GM23338 (cell line): ENCODE results near the gene HFE. TPM values are rescaled to one million over a fixed set of nuclear protein-coding genes. Genes with fewer than 3 reads are reported as not detected.

ENCODE experiments used
- ATAC-seq: fragments of 200-7000 bp; cut with Tn5 transposase; 3 replicates; pipeline ENCODE4 v1.9.1; 2020
- DNase-seq: peaks from one replicate; pipeline ENCODE4 v3.0.0-alpha.2; 2015; ENCODE audit warnings: low spot score
- H2AFZ ChIP-seq: fragments of 200-600 bp; sonication (generic); 2 replicates; pipeline ENCODE4 v1.8.0; 2016; ENCODE audit warnings: antibody characterized with exemption, mild to moderate bottlenecking, moderate library complexity
- H3F3A ChIP-seq: fragments of 200-600 bp; sonication (generic); replicated peaks from 2 replicates; pipeline ENCODE4 v1.8.0; 2017; ENCODE audit warnings: antibody characterized with exemption, mixed run types, low read depth
- H3K27ac ChIP-seq: fragments of 200-600 bp; sonication (generic); 2 replicates; pipeline ENCODE4 v1.6.1; 2016; ENCODE audit warnings: low read depth
- H3K27me3 ChIP-seq: fragments of 200-600 bp; sonication (generic); 2 replicates; pipeline ENCODE4 v1.8.0; 2016; ENCODE audit warnings: mild to moderate bottlenecking, mixed run types, moderate library complexity; ENCODE audit not compliant: insufficient read depth
- H3K36me3 ChIP-seq: fragments of 200-600 bp; sonication (generic); 2 replicates; pipeline ENCODE4 v1.8.0; 2016; ENCODE audit warnings: mild to moderate bottlenecking; ENCODE audit not compliant: insufficient read depth
- H3K4me1 ChIP-seq: fragments of 200-600 bp; sonication (generic); 2 replicates; pipeline ENCODE4 v1.8.0; 2016; ENCODE audit warnings: mild to moderate bottlenecking, moderate library complexity; ENCODE audit not compliant: insufficient read depth
- H3K4me2 ChIP-seq: fragments of 200-600 bp; sonication (generic); 2 replicates; pipeline ENCODE4 v1.7.1; 2017; ENCODE audit warnings: mixed run types
- H3K4me3 ChIP-seq: fragments of 200-600 bp; sonication (generic); 2 replicates; pipeline ENCODE4 v1.6.1; 2016; ENCODE audit warnings: mixed run types
- H3K79me2 ChIP-seq: fragments of 200-600 bp; sonication (generic); replicated peaks from 2 replicates; pipeline ENCODE4 v1.8.0; 2017; ENCODE audit warnings: mild to moderate bottlenecking; ENCODE audit not compliant: insufficient read depth
- H3K9me2 ChIP-seq: fragments of 200-600 bp; sonication (generic); 2 replicates; pipeline ENCODE4 v1.8.0; 2017; ENCODE audit not compliant: insufficient read depth
- H4K20me1 ChIP-seq: fragments of 200-600 bp; sonication (generic); replicated peaks from 2 replicates; pipeline ENCODE4 v1.8.0; 2017; ENCODE audit warnings: mild to moderate bottlenecking; ENCODE audit not compliant: insufficient read depth
- H3K27ac Mint-ChIP-seq: 2 replicates; pipeline ENCODE4 v1.8.0; 2020; ENCODE audit warnings: inconsistent platforms, mild to moderate bottlenecking, moderate library complexity, mixed read lengths
- H3K27me3 Mint-ChIP-seq: 3 replicates; pipeline ENCODE4 v1.8.0; 2022; ENCODE audit warnings: low read depth, mild to moderate bottlenecking, moderate library complexity, mixed read lengths, inconsistent platforms; ENCODE audit not compliant: insufficient read depth, poor library complexity
- H3K36me3 Mint-ChIP-seq: 3 replicates; pipeline ENCODE4 v1.8.0; 2021; ENCODE audit warnings: low read depth, mild to moderate bottlenecking, inconsistent platforms, moderate library complexity, mixed read lengths
- H3K4me1 Mint-ChIP-seq: 3 replicates; pipeline ENCODE4 v1.8.0; 2020; ENCODE audit warnings: mild to moderate bottlenecking, inconsistent platforms, mixed read lengths
- H3K4me3 Mint-ChIP-seq: 3 replicates; pipeline ENCODE4 v1.8.0; 2021; ENCODE audit warnings: moderate library complexity, mild to moderate bottlenecking, inconsistent platforms, mixed read lengths
- H3K9me3 Mint-ChIP-seq: 3 replicates; pipeline ENCODE4 v1.8.0; 2020; ENCODE audit warnings: moderate library complexity, mild to moderate bottlenecking, inconsistent platforms, mixed read lengths
- CREB1 ChIP-seq: fragments of 250-450 bp; sonication (Bioruptor Pico); IDR thresholded peaks from 2 replicates; pipeline ENCODE4 v1.5.0; 2020; ENCODE audit warnings: low read depth, mild to moderate bottlenecking, moderate library complexity
- EZH2 ChIP-seq: fragments of 200-600 bp; sonication (generic); IDR thresholded peaks from one replicate; pipeline ENCODE4 v1.8.0; 2017; ENCODE audit warnings: antibody characterized with exemption, mild to moderate bottlenecking, low read depth; ENCODE audit not compliant: unreplicated experiment
- EZH2phosphoT487 ChIP-seq: fragments of 200-600 bp; sonication (generic); IDR thresholded peaks from one replicate; pipeline ENCODE4 v1.8.1; 2018; ENCODE audit warnings: antibody characterized with exemption; ENCODE audit not compliant: unreplicated experiment
- JUNB ChIP-seq: IDR thresholded peaks from one replicate; pipeline ENCODE4 v1.6.1; 2016; ENCODE audit warnings: antibody characterized with exemption; ENCODE audit not compliant: unreplicated experiment
- NANOG ChIP-seq: IDR thresholded peaks from 2 replicates; pipeline ENCODE4 v1.6.1; 2016; ENCODE audit warnings: antibody characterized with exemption, borderline replicate concordance
- POLR2AphosphoS5 ChIP-seq: IDR thresholded peaks from 2 replicates; pipeline ENCODE4 v1.6.1; 2016; ENCODE audit warnings: antibody characterized with exemption, low read depth
- STAT1 ChIP-seq: IDR thresholded peaks from one replicate; pipeline ENCODE4 v1.6.1; 2016; ENCODE audit warnings: antibody characterized with exemption; ENCODE audit not compliant: unreplicated experiment
- ZNF114 ChIP-seq: fragments of 250-450 bp; sonication (Bioruptor Pico); IDR thresholded peaks from 2 replicates; pipeline ENCODE4 v1.5.0; 2020; ENCODE audit warnings: mild to moderate bottlenecking, moderate library complexity
- ZNF331 ChIP-seq: fragments of 250-450 bp; sonication (Bioruptor Pico); IDR thresholded peaks from 2 replicates; pipeline ENCODE4 v1.5.0; 2020; ENCODE audit warnings: low read depth, mild to moderate bottlenecking, moderate library complexity
- ZNF462 ChIP-seq: fragments of 250-450 bp; sonication (Bioruptor Pico); IDR thresholded peaks from 2 replicates; pipeline ENCODE4 v1.5.0; 2020; ENCODE audit warnings: mild to moderate bottlenecking, moderate library complexity
- polyA plus RNA-seq: library from polyadenylated mRNA; unstranded; fragments of >200 nt; fragmentation: Nextera tagmentation; extraction: Ambion mirVana; gene quantifications from 2 replicates; pipeline ENCODE4 v1.2.1, GENCODE V29; 2016
- total RNA-seq: library from RNA; depleted of rRNA; stranded (reverse); fragments of >200 nt; shearing (Covaris generic); gene quantifications from 2 replicates; pipeline ENCODE4 v1.2.3, GENCODE V29; 2014
- TF ChIP-seq, protein P1 (sequence below), 2 experiments: fragments of 200-600 bp in 1 of 2; sonication (generic) in 1 of 2; conservative IDR thresholded peaks; 2 replicates each; pipeline versions ENCODE4 v1.5.1 to v1.6.1; 2016 to 2017; ENCODE audit warnings: antibody characterized with exemption in 2 of 2, low read depth in 2 of 2, mild to moderate bottlenecking in 2 of 2, moderate library complexity in 1 of 2
- TF ChIP-seq, protein P2 (sequence below): IDR thresholded peaks from 2 replicates; pipeline ENCODE4 v1.6.1; 2016; ENCODE audit warnings: antibody characterized with exemption
- TF ChIP-seq, protein P3 (sequence below): IDR thresholded peaks from one replicate; pipeline ENCODE4 v1.6.1; 2018; ENCODE audit warnings: antibody characterized with exemption; ENCODE audit not compliant: unreplicated experiment

Gene HFE
- total and polyA plus RNA-seq, 2 experiments from 2014 or later: 0.53 to 0.63 TPM

- Histone ChIP-seq H3K9me2 (no peaks in the 10 kb centered on the region), H3K27me3 (no peaks in the 10 kb centered on the region), H3K27ac (no peak overlapping the region), H3K36me3 (no peaks in the 10 kb centered on the region), H3K4me1 (no peaks in the 10 kb centered on the region; the same call in 1 of the 2 replicates), H2AFZ (no peak overlapping the region; the same call in 1 of the 2 replicates), H4K20me1 (no peaks in the 10 kb centered on the region), H3F3A (no peaks in the 10 kb centered on the region), H3K4me3 (no peak overlapping the region), H3K4me2 (no peak overlapping the region), H3K79me2 (no peaks in the 10 kb centered on the region)
- H3K27me3 Mint-ChIP-seq: peaks cover 8% of the 10 kb centered on the region
- peaks cover 20% of the 10 kb centered on the region for H3K9me3 Mint-ChIP-seq
- H3K4me3 Mint-ChIP-seq: no peak overlapping the region; the same call in 2 of the 3 replicates
- H3K27ac Mint-ChIP-seq: peak overlapping the region; percentile 3; the same call in 1 of the 2 replicates
- DNase-seq (no peak), ATAC-seq (no peak)
- TF ChIP-seq, protein P1, sequence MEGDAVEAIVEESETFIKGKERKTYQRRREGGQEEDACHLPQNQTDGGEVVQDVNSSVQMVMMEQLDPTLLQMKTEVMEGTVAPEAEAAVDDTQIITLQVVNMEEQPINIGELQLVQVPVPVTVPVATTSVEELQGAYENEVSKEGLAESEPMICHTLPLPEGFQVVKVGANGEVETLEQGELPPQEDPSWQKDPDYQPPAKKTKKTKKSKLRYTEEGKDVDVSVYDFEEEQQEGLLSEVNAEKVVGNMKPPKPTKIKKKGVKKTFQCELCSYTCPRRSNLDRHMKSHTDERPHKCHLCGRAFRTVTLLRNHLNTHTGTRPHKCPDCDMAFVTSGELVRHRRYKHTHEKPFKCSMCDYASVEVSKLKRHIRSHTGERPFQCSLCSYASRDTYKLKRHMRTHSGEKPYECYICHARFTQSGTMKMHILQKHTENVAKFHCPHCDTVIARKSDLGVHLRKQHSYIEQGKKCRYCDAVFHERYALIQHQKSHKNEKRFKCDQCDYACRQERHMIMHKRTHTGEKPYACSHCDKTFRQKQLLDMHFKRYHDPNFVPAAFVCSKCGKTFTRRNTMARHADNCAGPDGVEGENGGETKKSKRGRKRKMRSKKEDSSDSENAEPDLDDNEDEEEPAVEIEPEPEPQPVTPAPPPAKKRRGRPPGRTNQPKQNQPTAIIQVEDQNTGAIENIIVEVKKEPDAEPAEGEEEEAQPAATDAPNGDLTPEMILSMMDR (conservative IDR thresholded peaks at IDR 0.05; ENCODE audit: low read depth in 2 of 2): no peak
- TF ChIP-seq POLR2AphosphoS5 (no peak), NANOG (no peak), ZNF114 (CRISPR knock-in tag) (no peak), STAT1 (no peak), EZH2phosphoT487 (no peak), ZNF462 (CRISPR knock-in tag) (no peak), JUNB (no peak), EZH2 (no peak), ZNF331 (no peak), CREB1 (CRISPR knock-in tag) (no peak)
- TF ChIP-seq, protein P2, sequence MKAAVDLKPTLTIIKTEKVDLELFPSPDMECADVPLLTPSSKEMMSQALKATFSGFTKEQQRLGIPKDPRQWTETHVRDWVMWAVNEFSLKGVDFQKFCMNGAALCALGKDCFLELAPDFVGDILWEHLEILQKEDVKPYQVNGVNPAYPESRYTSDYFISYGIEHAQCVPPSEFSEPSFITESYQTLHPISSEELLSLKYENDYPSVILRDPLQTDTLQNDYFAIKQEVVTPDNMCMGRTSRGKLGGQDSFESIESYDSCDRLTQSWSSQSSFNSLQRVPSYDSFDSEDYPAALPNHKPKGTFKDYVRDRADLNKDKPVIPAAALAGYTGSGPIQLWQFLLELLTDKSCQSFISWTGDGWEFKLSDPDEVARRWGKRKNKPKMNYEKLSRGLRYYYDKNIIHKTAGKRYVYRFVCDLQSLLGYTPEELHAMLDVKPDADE: no peak
- TF ChIP-seq, protein P3, sequence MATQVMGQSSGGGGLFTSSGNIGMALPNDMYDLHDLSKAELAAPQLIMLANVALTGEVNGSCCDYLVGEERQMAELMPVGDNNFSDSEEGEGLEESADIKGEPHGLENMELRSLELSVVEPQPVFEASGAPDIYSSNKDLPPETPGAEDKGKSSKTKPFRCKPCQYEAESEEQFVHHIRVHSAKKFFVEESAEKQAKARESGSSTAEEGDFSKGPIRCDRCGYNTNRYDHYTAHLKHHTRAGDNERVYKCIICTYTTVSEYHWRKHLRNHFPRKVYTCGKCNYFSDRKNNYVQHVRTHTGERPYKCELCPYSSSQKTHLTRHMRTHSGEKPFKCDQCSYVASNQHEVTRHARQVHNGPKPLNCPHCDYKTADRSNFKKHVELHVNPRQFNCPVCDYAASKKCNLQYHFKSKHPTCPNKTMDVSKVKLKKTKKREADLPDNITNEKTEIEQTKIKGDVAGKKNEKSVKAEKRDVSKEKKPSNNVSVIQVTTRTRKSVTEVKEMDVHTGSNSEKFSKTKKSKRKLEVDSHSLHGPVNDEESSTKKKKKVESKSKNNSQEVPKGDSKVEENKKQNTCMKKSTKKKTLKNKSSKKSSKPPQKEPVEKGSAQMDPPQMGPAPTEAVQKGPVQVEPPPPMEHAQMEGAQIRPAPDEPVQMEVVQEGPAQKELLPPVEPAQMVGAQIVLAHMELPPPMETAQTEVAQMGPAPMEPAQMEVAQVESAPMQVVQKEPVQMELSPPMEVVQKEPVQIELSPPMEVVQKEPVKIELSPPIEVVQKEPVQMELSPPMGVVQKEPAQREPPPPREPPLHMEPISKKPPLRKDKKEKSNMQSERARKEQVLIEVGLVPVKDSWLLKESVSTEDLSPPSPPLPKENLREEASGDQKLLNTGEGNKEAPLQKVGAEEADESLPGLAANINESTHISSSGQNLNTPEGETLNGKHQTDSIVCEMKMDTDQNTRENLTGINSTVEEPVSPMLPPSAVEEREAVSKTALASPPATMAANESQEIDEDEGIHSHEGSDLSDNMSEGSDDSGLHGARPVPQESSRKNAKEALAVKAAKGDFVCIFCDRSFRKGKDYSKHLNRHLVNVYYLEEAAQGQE: no peak
- peaks cover 20% of the 10 kb centered on the region for H3K36me3 Mint-ChIP-seq
- no peaks in the 10 kb centered on the region; the same call in 2 of the 3 replicates for H3K4me1 Mint-ChIP-seq
These were observed 22.5 kb downstream of the HFE start for GRCh38 chr6:26109772-26110171.
